Erythroblast (primary cell): ENCODE results near the gene PSD.

Source experiments
- GATA1 ChIP-seq: IDR thresholded peaks from 2 replicates; pipeline ENCODE4 v1.6.1; 2011; ENCODE audit warnings: low read depth, mild to moderate bottlenecking, control low read depth, low read length, moderate library complexity
- POLR2A ChIP-seq: IDR thresholded peaks from 2 replicates; pipeline ENCODE4 v1.6.1; 2011; ENCODE audit warnings: mild to moderate bottlenecking, low read length

- no peak for TF ChIP-seq POLR2A
- TF ChIP-seq GATA1: no peak
These were observed 21.1 kb downstream of the PSD start for GRCh38 chr10:102397222-102398171.
